A673 (cell line): ENCODE data around the gene PIN1. TPM values are rescaled to one million over a fixed set of nuclear protein-coding genes. Genes with fewer than 3 reads are reported as not detected.

Source experiments
- BruUV-seq: library from RNA; stranded (reverse); fragments of 400-500 nt; replicated peaks from 2 replicates; lab custom pipeline; 2021; lab: Mats Ljungman, UMichigan
- CTCF ChIA-PET: fragments of 300-600 bp; sonication (Branson Sonifier 250); formaldehyde crosslinking; loops from one replicate; lab custom pipeline; 2022; ENCODE audit warnings: antibody characterized with exemption; lab: Charles Lee
- POLR2A ChIA-PET: fragments of 300-600 bp; sonication (Branson Sonifier 250); formaldehyde crosslinking; loops from one replicate; lab custom pipeline; 2022; ENCODE audit warnings: antibody characterized with exemption; ENCODE audit not compliant: low non-redundant PET; lab: Charles Lee
- DNase-seq: peaks from one replicate; pipeline ENCODE4 v3.0.0-alpha.2; 2015; ENCODE audit warnings: low spot score
- H3K27ac ChIP-seq: fragments of 200-600 bp; sonication (generic); 2 replicates; pipeline ENCODE4 v1.5.1; 2016; ENCODE audit warnings: mixed run types, low read depth, mild to moderate bottlenecking, mixed read lengths, antibody characterized with exemption, low read length; ENCODE audit not compliant: poor library complexity, severe bottlenecking
- H3K27me3 ChIP-seq: fragments of 200-600 bp; sonication (generic); replicated peaks from 2 replicates; pipeline ENCODE4 v1.6.1; 2017; ENCODE audit warnings: mixed run types, low read depth, mild to moderate bottlenecking, mixed read lengths, antibody characterized with exemption, low read length; ENCODE audit not compliant: insufficient read depth, poor library complexity
- H3K36me3 ChIP-seq: fragments of 200-600 bp; sonication (generic); 2 replicates; pipeline ENCODE4 v1.6.1; 2016; ENCODE audit warnings: mixed run types, mild to moderate bottlenecking, mixed read lengths, antibody characterized with exemption, low read length; ENCODE audit not compliant: insufficient read depth, poor library complexity, severe bottlenecking
- H3K4me1 ChIP-seq: fragments of 200-600 bp; sonication (generic); 2 replicates; pipeline ENCODE4 v1.6.1; 2017; ENCODE audit warnings: mixed run types, mild to moderate bottlenecking, mixed read lengths, antibody characterized with exemption, low read length; ENCODE audit not compliant: insufficient read depth, poor library complexity, severe bottlenecking
- H3K4me3 ChIP-seq: fragments of 200-600 bp; sonication (generic); 2 replicates; pipeline ENCODE4 v1.5.1; 2016; ENCODE audit warnings: low read depth, mixed run types, mild to moderate bottlenecking, mixed read lengths, low read length; ENCODE audit not compliant: poor library complexity, severe bottlenecking
- H3K9me3 ChIP-seq: fragments of 200-600 bp; sonication (generic); 2 replicates; pipeline ENCODE4 v1.6.1; 2016; ENCODE audit warnings: mixed run types, low read depth, mild to moderate bottlenecking, mixed read lengths, antibody characterized with exemption, low read length; ENCODE audit not compliant: poor library complexity, severe bottlenecking
- CTCF ChIP-seq: fragments of 300-800, 200-600 bp; sonication (generic); conservative IDR thresholded peaks from 2 replicates; pipeline ENCODE4 v1.5.1; 2017; ENCODE audit warnings: low read depth, mild to moderate bottlenecking, antibody characterized with exemption, low read length, moderate library complexity, mixed read lengths
- EZH2 ChIP-seq: fragments of 200-600 bp; sonication (generic); IDR thresholded peaks from 2 replicates; pipeline ENCODE4 v1.6.1; 2017; ENCODE audit warnings: borderline replicate concordance, low read depth, mild to moderate bottlenecking, mixed read lengths, antibody characterized with exemption, low read length; ENCODE audit not compliant: poor library complexity, severe bottlenecking
- intact Hi-C: fragments of 100-400 bp; cut with micrococcal nuclease; formaldehyde crosslinking; loops from one replicate; pipeline ENCODE4 v1.10.0; 2022; ENCODE audit not compliant: unreplicated experiment
- total RNA-seq: library from RNA; stranded (reverse); gene quantifications from 2 replicates; pipeline ENCODE4 v1.2.3, GENCODE V29; 2021

The PIN1 gene
- total RNA-seq, 1 experiment from 2014 or later, result 177 TPM

- H3K9me3 ChIP-seq, result no peaks in the 10 kb centered on the region
- peak overlapping the region; percentile 42 for H3K27ac ChIP-seq
- H3K4me3 ChIP-seq, result no peak overlapping the region
- intact Hi-C loops, result loop anchor here (5.0 kb wide), 1 partner anchor 65 kb away; no protein-coding TSS in a partner anchor
- H3K36me3 ChIP-seq, result peaks cover 25% of the 10 kb centered on the region
- H3K4me1 ChIP-seq, result peaks cover 14% of the 10 kb centered on the region
- H3K27me3 ChIP-seq, result no peaks in the 10 kb centered on the region
- CTCF ChIA-PET, result interaction anchor here (0.6 to 0.7 kb wide), 3 partner anchors 11 to 1154 kb away, joined by 3 to 4 read pairs (median 3); no protein-coding TSS in a partner anchor
- no TSS peak for BruUV-seq
- DNase-seq, result peak; percentile 81
- POLR2A ChIA-PET, result interaction anchor here (0.6 kb wide), 1 partner anchor 348 kb away, joined by 3 read pairs; the partner anchor contains the start of gene DNMT1
- TF ChIP-seq EZH2, result no peak
- peak; percentile 70 for TF ChIP-seq CTCF
These were observed 12.1 kb downstream of the PIN1 start for GRCh38 chr19:9847087-9847671.

- Histone ChIP-seq H3K9me3 (no peaks in the 10 kb centered on the region), H3K27me3 (no peaks in the 10 kb centered on the region), H3K27ac (no peak overlapping the region), H3K4me3 (no peak overlapping the region), H3K36me3 (peaks cover 16% of the 10 kb centered on the region), H3K4me1 (peaks cover 14% of the 10 kb centered on the region)
- DNase-seq, result no peak
- ChIA-PET CTCF (no interaction called here), POLR2A (no interaction called here)
- no TSS peak for BruUV-seq
- TF ChIP-seq EZH2 (no peak), CTCF (peak; percentile 64)
- intact Hi-C loops, result loop anchor here (5.0 kb wide), 1 partner anchor 64 kb away; no protein-coding TSS in a partner anchor
These were observed 12.9 kb downstream of the PIN1 start for GRCh38 chr19:9848060-9848459.

DNA sequence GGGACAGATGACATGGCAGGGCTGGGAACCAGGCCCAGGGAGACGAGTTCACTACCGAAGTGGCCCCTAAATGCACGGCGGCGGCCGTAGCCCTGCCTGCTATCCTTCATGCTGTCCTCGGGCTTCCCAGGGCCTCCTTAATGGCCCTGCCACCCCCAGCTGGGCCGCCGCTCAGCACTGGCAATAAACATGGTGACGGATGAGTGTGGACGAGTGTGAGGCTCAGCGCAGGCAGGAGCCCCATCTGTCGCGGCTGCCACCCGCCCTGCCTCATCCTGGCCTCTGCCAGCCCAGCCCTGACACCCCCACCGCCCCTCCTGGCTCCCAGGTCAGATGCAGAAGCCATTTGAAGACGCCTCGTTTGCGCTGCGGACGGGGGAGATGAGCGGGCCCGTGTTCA is 13.6 kb downstream of the PIN1 start:
- intact Hi-C loops, result loop anchor here (5.0 kb wide), 1 partner anchor 64 kb away; no protein-coding TSS in a partner anchor
- no TSS peak for BruUV-seq
- Histone ChIP-seq H3K9me3 (no peaks in the 10 kb centered on the region), H3K36me3 (peaks cover 9% of the 10 kb centered on the region), H3K27me3 (no peaks in the 10 kb centered on the region), H3K4me1 (peaks cover 14% of the 10 kb centered on the region), H3K27ac (no peak overlapping the region), H3K4me3 (no peak overlapping the region)
- POLR2A ChIA-PET, result no interaction called here
- no peak for DNase-seq
- CTCF ChIA-PET, result no interaction called here
- no peak for TF ChIP-seq EZH2
- no peak for TF ChIP-seq CTCF
